ENCODE data around the gene ZNF367. TPM values are rescaled to one million over a fixed set of nuclear protein-coding genes. Genes with fewer than 3 reads are reported as not detected.
A peak's percentile ranks its signal among the peaks of the same experiment; 100 is the strongest.
"Not testable (repeated sequence)": the region's sequence is repeated elsewhere in the genome, so short reads cannot be mapped to it uniquely, and the experiment has no call there.

Gene ZNF367
- total and polyA plus RNA-seq, 2 experiments from 2014 or later = 0.89 to 2.5 TPM

DNA sequence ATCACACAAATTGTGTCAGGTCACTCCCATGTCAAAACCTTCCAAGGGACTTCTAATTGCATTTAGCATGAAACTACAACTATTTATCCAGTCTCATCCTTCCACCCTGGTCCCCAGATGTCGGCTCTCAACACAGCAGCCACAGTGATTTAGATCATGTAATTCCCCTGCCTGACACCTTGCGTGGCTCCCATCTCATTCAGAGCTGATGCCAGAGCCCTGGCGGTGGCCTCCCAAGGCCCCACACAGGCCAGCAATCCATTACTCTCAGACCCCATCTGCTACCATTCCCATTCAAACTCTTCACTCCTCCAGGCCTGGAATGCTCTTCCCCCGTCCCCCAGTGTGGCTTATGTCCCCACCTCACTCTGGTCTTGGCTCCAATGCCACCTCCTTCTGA is 37.0 kb downstream of the ZNF367 start:
- DNase-seq (ENCODE audit: low read depth in 1 of 2, low spot score in 1 of 2) = no peak
- Histone ChIP-seq H3K27me3 (no peaks in the 10 kb centered on the region), H3K9me3 (ENCODE audit: low read depth) (no peaks in the 10 kb centered on the region), H3K36me3 (no peaks in the 10 kb centered on the region), H3K4me3 (no peak overlapping the region), H3K27ac (no peak overlapping the region), H3K4me1 (ENCODE audit: low read depth) (peaks cover 23% of the 10 kb centered on the region)
- TF ChIP-seq, protein P1, sequence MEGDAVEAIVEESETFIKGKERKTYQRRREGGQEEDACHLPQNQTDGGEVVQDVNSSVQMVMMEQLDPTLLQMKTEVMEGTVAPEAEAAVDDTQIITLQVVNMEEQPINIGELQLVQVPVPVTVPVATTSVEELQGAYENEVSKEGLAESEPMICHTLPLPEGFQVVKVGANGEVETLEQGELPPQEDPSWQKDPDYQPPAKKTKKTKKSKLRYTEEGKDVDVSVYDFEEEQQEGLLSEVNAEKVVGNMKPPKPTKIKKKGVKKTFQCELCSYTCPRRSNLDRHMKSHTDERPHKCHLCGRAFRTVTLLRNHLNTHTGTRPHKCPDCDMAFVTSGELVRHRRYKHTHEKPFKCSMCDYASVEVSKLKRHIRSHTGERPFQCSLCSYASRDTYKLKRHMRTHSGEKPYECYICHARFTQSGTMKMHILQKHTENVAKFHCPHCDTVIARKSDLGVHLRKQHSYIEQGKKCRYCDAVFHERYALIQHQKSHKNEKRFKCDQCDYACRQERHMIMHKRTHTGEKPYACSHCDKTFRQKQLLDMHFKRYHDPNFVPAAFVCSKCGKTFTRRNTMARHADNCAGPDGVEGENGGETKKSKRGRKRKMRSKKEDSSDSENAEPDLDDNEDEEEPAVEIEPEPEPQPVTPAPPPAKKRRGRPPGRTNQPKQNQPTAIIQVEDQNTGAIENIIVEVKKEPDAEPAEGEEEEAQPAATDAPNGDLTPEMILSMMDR (IDR thresholded peaks at IDR 0.05; ENCODE audit: low read depth, low read length) = no peak

DNA sequence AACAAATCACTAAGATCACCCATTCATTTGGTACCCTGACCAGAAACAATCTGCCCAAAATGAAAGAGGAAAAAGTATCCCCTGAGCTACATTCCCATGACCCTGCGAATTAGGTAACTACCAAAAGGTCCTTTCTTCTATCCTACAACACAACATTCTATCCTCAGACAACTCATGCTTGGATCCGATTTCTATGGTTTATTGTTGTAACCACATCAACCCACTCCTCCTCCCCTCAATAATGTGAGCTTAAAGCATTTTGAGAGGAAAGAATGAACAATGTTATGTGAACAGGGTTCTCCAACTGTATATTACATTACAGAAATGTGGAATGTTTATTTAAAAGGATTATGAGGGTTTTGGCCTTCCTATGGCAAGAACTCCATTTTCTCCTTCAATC is 38.7 kb downstream of the ZNF367 start:
- no peak overlapping the region for H3K27ac ChIP-seq
- peaks cover 23% of the 10 kb centered on the region for H3K4me1 ChIP-seq (ENCODE audit: low read depth)
- no peaks in the 10 kb centered on the region for H3K9me3 ChIP-seq (ENCODE audit: low read depth)
- no peaks in the 10 kb centered on the region for H3K36me3 ChIP-seq
- TF ChIP-seq, protein P1 (IDR thresholded peaks at IDR 0.05; ENCODE audit: low read depth, low read length) = no peak
- no peak overlapping the region for H3K4me3 ChIP-seq
- no peak for DNase-seq (ENCODE audit: low read depth in 1 of 2, low spot score in 1 of 2)
- no peaks in the 10 kb centered on the region for H3K27me3 ChIP-seq

DNA sequence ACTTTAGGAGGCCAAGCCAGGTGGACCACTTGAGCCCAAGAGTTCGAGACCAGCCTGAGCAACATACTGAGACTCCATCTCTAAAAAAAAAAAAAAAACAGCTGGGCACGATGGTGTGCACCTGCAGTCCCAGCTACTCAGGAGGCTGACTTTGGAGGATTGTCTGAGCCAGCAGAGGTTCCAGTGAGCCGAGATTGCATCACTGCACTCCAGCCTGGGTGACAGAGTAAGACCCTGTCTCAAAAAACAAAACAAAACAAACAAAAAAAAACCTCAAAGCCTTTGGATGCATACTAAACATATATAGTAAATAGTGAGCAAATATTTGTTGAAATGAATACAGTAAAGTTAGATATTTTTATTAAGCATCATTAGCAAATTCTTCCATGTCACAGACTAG is 40.0 kb downstream of the ZNF367 start:
- TF ChIP-seq, protein P1 (IDR thresholded peaks at IDR 0.05; ENCODE audit: low read depth, low read length) = no peak
- Histone ChIP-seq H3K4me1 (ENCODE audit: low read depth) (peaks cover 23% of the 10 kb centered on the region), H3K36me3 (no peaks in the 10 kb centered on the region), H3K4me3 (no peak overlapping the region), H3K27me3 (no peaks in the 10 kb centered on the region), H3K9me3 (ENCODE audit: low read depth) (no peaks in the 10 kb centered on the region), H3K27ac (peak overlapping the region; percentile 91)
- no peak for DNase-seq (ENCODE audit: low read depth in 1 of 2, low spot score in 1 of 2)

DNA sequence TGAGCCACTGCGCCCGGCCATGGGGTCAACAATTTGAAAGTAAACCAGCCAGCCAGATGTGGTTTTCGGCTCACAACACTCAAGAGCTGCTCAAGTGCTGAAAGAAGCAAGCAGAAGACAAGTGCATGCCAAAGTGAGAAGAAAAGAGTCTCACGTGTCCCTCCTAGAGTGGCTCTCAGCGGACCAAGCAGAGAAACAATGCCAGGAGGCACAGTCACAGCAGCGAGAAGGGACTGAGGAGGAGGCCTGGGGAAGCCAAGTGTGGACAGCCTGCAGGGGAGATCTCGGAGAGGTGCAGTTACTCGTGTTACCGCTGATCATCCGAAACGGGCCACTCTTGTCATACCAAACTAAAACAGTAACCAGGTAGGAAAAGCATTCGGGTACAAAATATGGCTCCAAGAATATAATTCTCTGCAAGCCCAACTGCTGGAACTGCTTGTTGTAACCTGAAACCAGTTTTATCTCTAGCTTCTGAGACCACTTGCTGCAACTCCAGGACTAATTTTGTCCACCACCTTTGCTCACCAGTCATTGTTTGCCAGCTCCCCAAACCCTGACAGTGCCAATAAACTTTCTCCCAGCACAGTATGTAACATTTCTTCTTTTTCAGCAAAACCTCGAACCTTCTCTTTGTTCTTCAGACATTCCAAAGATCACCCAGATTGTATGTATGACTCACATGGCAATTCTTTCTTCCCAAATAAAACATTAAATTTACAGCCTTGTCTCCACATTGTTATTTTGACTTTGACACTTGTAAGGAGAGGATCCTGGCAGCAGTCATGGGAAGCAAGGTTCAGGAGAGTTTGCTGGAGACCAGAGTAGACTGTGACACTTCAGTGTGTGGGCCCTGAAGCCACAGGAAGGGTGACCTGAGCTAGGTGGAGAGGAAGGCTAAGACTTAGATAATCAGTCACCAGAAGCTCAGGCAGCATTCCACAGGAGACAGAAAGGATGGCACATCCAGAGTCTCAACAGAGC is 41.0 kb downstream of the ZNF367 start:
- H3K4me3 ChIP-seq = no peak overlapping the region
- TF ChIP-seq, protein P1 (IDR thresholded peaks at IDR 0.05; ENCODE audit: low read depth, low read length) = no peak
- peak overlapping the region; percentile 91 for H3K27ac ChIP-seq
- peaks cover 23% of the 10 kb centered on the region for H3K4me1 ChIP-seq (ENCODE audit: low read depth)
- H3K36me3 ChIP-seq = no peaks in the 10 kb centered on the region
- peak; percentile 68 to 70 for DNase-seq (ENCODE audit: low read depth in 1 of 2, low spot score in 1 of 2)
- H3K9me3 ChIP-seq (ENCODE audit: low read depth) = no peaks in the 10 kb centered on the region
- no peaks in the 10 kb centered on the region for H3K27me3 ChIP-seq

DNA sequence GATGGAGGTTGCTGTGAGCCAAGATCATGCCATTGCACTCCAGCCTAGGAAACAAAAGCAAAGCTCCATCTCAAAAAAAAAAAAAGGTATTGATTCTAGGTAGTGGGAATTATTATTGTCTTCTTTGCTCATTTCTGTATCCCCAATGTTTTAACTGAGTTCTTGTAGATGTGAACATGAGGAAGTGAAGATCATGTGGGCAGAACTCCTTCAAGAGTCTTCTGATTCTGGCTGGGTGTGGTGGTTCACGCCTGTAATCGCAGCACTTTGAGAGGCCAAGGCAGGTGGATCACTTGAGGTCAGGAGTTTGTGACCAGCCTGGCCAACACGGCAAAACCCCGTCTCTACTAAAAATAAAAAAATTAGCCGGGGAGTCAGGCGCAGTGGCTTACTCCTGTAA is 42.7 kb downstream of the ZNF367 start:
- H3K9me3 ChIP-seq (ENCODE audit: low read depth); H3K27me3 ChIP-seq; DNase-seq (ENCODE audit: low read depth in 1 of 2, low spot score in 1 of 2); H3K4me3 ChIP-seq; H3K27ac ChIP-seq; H3K36me3 ChIP-seq: not testable (repeated sequence)
- peaks cover 23% of the 10 kb centered on the region for H3K4me1 ChIP-seq (ENCODE audit: low read depth)

DNA sequence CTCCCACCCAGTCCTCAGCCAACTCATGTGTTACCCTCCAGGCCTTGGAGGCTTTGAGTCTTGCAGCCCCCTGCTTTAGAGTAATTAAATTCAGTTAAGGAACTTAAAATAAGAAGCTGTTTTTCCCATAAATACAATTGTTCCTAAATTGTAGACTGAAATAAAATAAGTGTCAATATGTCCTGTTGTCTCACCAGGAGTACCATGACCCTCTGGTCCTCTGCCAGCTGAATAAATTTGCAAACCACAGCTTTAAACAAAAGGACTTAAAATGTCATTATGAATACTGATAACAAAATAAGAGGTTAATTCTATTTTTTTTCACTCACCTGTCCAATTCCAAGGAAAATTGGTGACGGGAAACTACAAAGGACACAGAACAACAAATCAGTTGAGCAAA is 50.2 kb downstream of the ZNF367 start:
- H3K36me3 ChIP-seq = no peaks in the 10 kb centered on the region
- H3K4me1 ChIP-seq (ENCODE audit: low read depth) = no peaks in the 10 kb centered on the region
- no peaks in the 10 kb centered on the region for H3K9me3 ChIP-seq (ENCODE audit: low read depth)
- H3K27ac ChIP-seq = no peak overlapping the region
- DNase-seq (ENCODE audit: low read depth in 1 of 2, low spot score in 1 of 2) = no peak
- TF ChIP-seq, protein P1 (IDR thresholded peaks at IDR 0.05; ENCODE audit: low read depth, low read length) = no peak
- no peak overlapping the region for H3K4me3 ChIP-seq
- no peaks in the 10 kb centered on the region for H3K27me3 ChIP-seq
